PC-3 (cell line): Measurements from ENCODE around the gene WSCD2.

Experiments used
- CTCF ChIP-seq: fragments of 300-600 bp; sonication (generic); conservative IDR thresholded peaks from 2 replicates; pipeline ENCODE4 v1.5.1; 2017; ENCODE audit warnings: antibody characterized with exemption, low read depth, mild to moderate bottlenecking, low read length
- EZH2 ChIP-seq: fragments of 300-600 bp; sonication (generic); IDR thresholded peaks from one replicate; pipeline ENCODE4 v1.6.1; 2017; ENCODE audit warnings: antibody characterized with exemption, mild to moderate bottlenecking, low read length; ENCODE audit not compliant: unreplicated experiment
- EZH2phosphoT487 ChIP-seq: fragments of 300-600 bp; sonication (generic); IDR thresholded peaks from 2 replicates; pipeline ENCODE4 v1.6.1; 2018; ENCODE audit warnings: mild to moderate bottlenecking, antibody characterized with exemption, low read length, borderline replicate concordance

- TF ChIP-seq CTCF, result no peak
- TF ChIP-seq EZH2phosphoT487, result no peak
- no peak for TF ChIP-seq EZH2
Observed at GRCh38 chr12:108087900-108088299, 41.2 kb upstream of the WSCD2 start.
